Parathyroid adenoma (tissue), 2 donors: ENCODE data around the gene YPEL5.

ENCODE experiments used
- H2AFZ ChIP-seq: fragments of 300-600 bp; sonication (generic); one replicate; pipeline ENCODE4 v1.7.0; 2017; ENCODE audit warnings: antibody characterized with exemption, mild to moderate bottlenecking
- H3K27ac ChIP-seq: fragments of 300-600 bp; sonication (generic); one replicate; pipeline ENCODE4 v1.7.0; 2017
- H3K27me3 ChIP-seq: fragments of 300-600 bp; sonication (generic); one replicate; pipeline ENCODE4 v1.7.0; 2017; ENCODE audit warnings: low read length; ENCODE audit not compliant: control insufficient read depth, insufficient read depth
- H3K36me3 ChIP-seq: fragments of 300-600 bp; sonication (generic); one replicate; pipeline ENCODE4 v1.7.0; 2017; ENCODE audit warnings: low read length; ENCODE audit not compliant: control insufficient read depth, insufficient read depth
- H3K4me1 ChIP-seq: fragments of 300-600 bp; sonication (generic); one replicate; pipeline ENCODE4 v1.7.0; 2017; ENCODE audit warnings: control low read depth
- H3K4me2 ChIP-seq: fragments of 300-600 bp; sonication (generic); one replicate; pipeline ENCODE4 v1.7.0; 2017; ENCODE audit warnings: low read length
- H3K4me3 ChIP-seq: fragments of 300-600 bp; sonication (generic); one replicate; pipeline ENCODE4 v1.7.0; 2017; ENCODE audit warnings: low read depth, low read length
- H3K79me2 ChIP-seq: fragments of 300-600 bp; sonication (generic); one replicate; pipeline ENCODE4 v1.7.0; 2017; ENCODE audit warnings: control low read depth
- H3K9ac ChIP-seq: fragments of 300-600 bp; sonication (generic); one replicate; pipeline ENCODE4 v1.7.0; 2017; ENCODE audit warnings: mild to moderate bottlenecking
- H3K9me3 ChIP-seq: fragments of 300-600 bp; sonication (generic); one replicate; pipeline ENCODE4 v1.7.0; 2017; ENCODE audit warnings: low read length; ENCODE audit not compliant: control insufficient read depth
- CTCF ChIP-seq: fragments of 300-600 bp; sonication (generic); IDR thresholded peaks from one replicate; pipeline ENCODE4 v1.7.0; 2017; ENCODE audit warnings: antibody characterized with exemption, mild to moderate bottlenecking
- donor health status: primary hyperparathyroidism.

The YPEL5 gene

GRCh38 chr2:30115981-30116285 is 30.9 kb upstream of the YPEL5 start:
- no peaks in the 10 kb centered on the region for H3K4me1 ChIP-seq
- H3K4me2 ChIP-seq, result no peak overlapping the region
- H3K79me2 ChIP-seq, result no peaks in the 10 kb centered on the region
- H3K36me3 ChIP-seq, result no peaks in the 10 kb centered on the region
- no peak for TF ChIP-seq CTCF
- no peaks in the 10 kb centered on the region for H3K27me3 ChIP-seq
- H3K9me3 ChIP-seq, result no peaks in the 10 kb centered on the region
- H3K9ac ChIP-seq, result no peak overlapping the region
- no peak overlapping the region for H2AFZ ChIP-seq
- no peak overlapping the region for H3K27ac ChIP-seq
- H3K4me3 ChIP-seq, result no peak overlapping the region

GRCh38 chr2:30122362-30122761 is 24.4 kb upstream of the YPEL5 start:
- no peak overlapping the region for H3K9ac ChIP-seq
- H3K4me2 ChIP-seq, result no peak overlapping the region
- no peak overlapping the region for H3K4me3 ChIP-seq
- H2AFZ ChIP-seq, result no peak overlapping the region
- no peaks in the 10 kb centered on the region for H3K27me3 ChIP-seq
- H3K27ac ChIP-seq, result no peak overlapping the region
- no peak for TF ChIP-seq CTCF
- H3K4me1 ChIP-seq, result no peaks in the 10 kb centered on the region
- H3K9me3 ChIP-seq, result no peaks in the 10 kb centered on the region
- no peaks in the 10 kb centered on the region for H3K36me3 ChIP-seq
- no peaks in the 10 kb centered on the region for H3K79me2 ChIP-seq

- no peak overlapping the region for H3K9ac ChIP-seq
- no peak overlapping the region for H2AFZ ChIP-seq
- no peak overlapping the region for H3K4me2 ChIP-seq
- H3K4me3 ChIP-seq, result no peak overlapping the region
- no peak for TF ChIP-seq CTCF
- no peaks in the 10 kb centered on the region for H3K4me1 ChIP-seq
- no peaks in the 10 kb centered on the region for H3K9me3 ChIP-seq
- no peaks in the 10 kb centered on the region for H3K27me3 ChIP-seq
- no peaks in the 10 kb centered on the region for H3K36me3 ChIP-seq
- no peaks in the 10 kb centered on the region for H3K79me2 ChIP-seq
- no peak overlapping the region for H3K27ac ChIP-seq
Observed at GRCh38 chr2:30127016-30127893, 19.6 kb upstream of the YPEL5 start.

- no peaks in the 10 kb centered on the region for H3K9me3 ChIP-seq
- H3K9ac ChIP-seq, result no peak overlapping the region
- H3K4me2 ChIP-seq, result no peak overlapping the region
- no peak overlapping the region for H3K27ac ChIP-seq
- TF ChIP-seq CTCF, result no peak
- no peak overlapping the region for H2AFZ ChIP-seq
- no peaks in the 10 kb centered on the region for H3K4me1 ChIP-seq
- H3K79me2 ChIP-seq, result no peaks in the 10 kb centered on the region
- no peak overlapping the region for H3K4me3 ChIP-seq
- no peaks in the 10 kb centered on the region for H3K27me3 ChIP-seq
- H3K36me3 ChIP-seq, result no peaks in the 10 kb centered on the region
Observed at GRCh38 chr2:30134582-30134981, 12.2 kb upstream of the YPEL5 start.

- Histone ChIP-seq H2AFZ (no peak overlapping the region), H3K79me2 (no peaks in the 10 kb centered on the region), H3K4me3 (no peak overlapping the region), H3K4me2 (no peak overlapping the region), H3K27me3 (no peaks in the 10 kb centered on the region), H3K9ac (no peak overlapping the region), H3K9me3 (no peaks in the 10 kb centered on the region), H3K36me3 (no peaks in the 10 kb centered on the region), H3K4me1 (no peaks in the 10 kb centered on the region), H3K27ac (no peak overlapping the region)
- no peak for TF ChIP-seq CTCF
Observed at GRCh38 chr2:30135541-30135940, 11.3 kb upstream of the YPEL5 start.
